WTC11 (cell line): ENCODE data around the gene MAMSTR. TPM values are rescaled to one million over a fixed set of nuclear protein-coding genes. Genes with fewer than 3 reads are reported as not detected.

Source experiments
- CBFB ChIP-seq: sonication (generic); formaldehyde crosslinking; IDR thresholded peaks from 2 replicates; pipeline ENCODE4 v1.8.1; 2022; ENCODE audit warnings: mild to moderate bottlenecking, low read depth, missing genetic modification reagents
- EMX1 ChIP-seq: fragments of 250-450 bp; sonication (Bioruptor Pico); IDR thresholded peaks from 2 replicates; pipeline ENCODE4 v1.8.0; 2021; ENCODE audit warnings: mild to moderate bottlenecking
- ETV6 ChIP-seq: sonication (generic); formaldehyde crosslinking; IDR thresholded peaks from 2 replicates; pipeline ENCODE4 v1.8.1; 2022; ENCODE audit warnings: mild to moderate bottlenecking, missing genetic modification reagents
- FOXK1 ChIP-seq: sonication (generic); formaldehyde crosslinking; IDR thresholded peaks from 2 replicates; pipeline ENCODE4 v1.8.0; 2022; ENCODE audit warnings: mild to moderate bottlenecking, moderate library complexity, missing genetic modification reagents
- FOXP1 ChIP-seq: sonication (generic); formaldehyde crosslinking; IDR thresholded peaks from 2 replicates; pipeline ENCODE4 v1.8.0; 2022; ENCODE audit warnings: missing genetic modification reagents, mild to moderate bottlenecking, moderate library complexity, borderline replicate concordance
- GABPB1 ChIP-seq: sonication (generic); formaldehyde crosslinking; IDR thresholded peaks from 2 replicates; pipeline ENCODE4 v1.8.1; 2023; ENCODE audit warnings: mild to moderate bottlenecking, missing genetic modification reagents
- GTF2I ChIP-seq: fragments of 250-450 bp; sonication (Bioruptor Pico); conservative IDR thresholded peaks from 2 replicates; pipeline ENCODE4 v1.4.0; 2021; ENCODE audit warnings: mild to moderate bottlenecking
- KAT7 ChIP-seq: sonication (generic); formaldehyde crosslinking; IDR thresholded peaks from 2 replicates; pipeline ENCODE4 v1.8.1; 2023; ENCODE audit warnings: missing genetic modification reagents, mild to moderate bottlenecking, borderline replicate concordance
- MXD4 ChIP-seq: fragments of 250-450 bp; sonication (Bioruptor Pico); IDR thresholded peaks from 2 replicates; pipeline ENCODE4 v1.8.0; 2021; ENCODE audit warnings: mild to moderate bottlenecking, moderate library complexity, borderline replicate concordance
- MYBL2 ChIP-seq: sonication (generic); formaldehyde crosslinking; IDR thresholded peaks from 2 replicates; pipeline ENCODE4 v1.8.1; 2023; ENCODE audit warnings: mild to moderate bottlenecking, moderate library complexity, missing genetic modification reagents
- NFE2L1 ChIP-seq: sonication (generic); formaldehyde crosslinking; IDR thresholded peaks from 2 replicates; pipeline ENCODE4 v1.8.1; 2023; ENCODE audit warnings: missing genetic modification reagents
- NFYB ChIP-seq: sonication (generic); formaldehyde crosslinking; conservative IDR thresholded peaks from 2 replicates; pipeline ENCODE4 v1.8.0; 2022; ENCODE audit warnings: low read depth, missing genetic modification reagents
- NR1H2 ChIP-seq: sonication (generic); formaldehyde crosslinking; IDR thresholded peaks from 2 replicates; pipeline ENCODE4 v1.9.0; 2021; ENCODE audit warnings: mild to moderate bottlenecking, moderate library complexity, missing genetic modification reagents
- RELA ChIP-seq: sonication (generic); formaldehyde crosslinking; IDR thresholded peaks from 2 replicates; pipeline ENCODE4 v1.8.1; 2022; ENCODE audit warnings: missing genetic modification reagents, mild to moderate bottlenecking, borderline replicate concordance
- SOX15 ChIP-seq: fragments of 250-450 bp; sonication (Bioruptor Pico); IDR thresholded peaks from 2 replicates; pipeline ENCODE4 v1.9.0; 2021; ENCODE audit warnings: mild to moderate bottlenecking
- TCF7 ChIP-seq: sonication (generic); formaldehyde crosslinking; IDR thresholded peaks from 2 replicates; pipeline ENCODE4 v1.8.0; 2022; ENCODE audit warnings: mild to moderate bottlenecking, low read depth, missing genetic modification reagents, moderate library complexity
- TEAD1 ChIP-seq: sonication (generic); formaldehyde crosslinking; IDR thresholded peaks from 2 replicates; pipeline ENCODE4 v1.8.0; 2022; ENCODE audit warnings: mild to moderate bottlenecking, missing genetic modification reagents
- TP53 ChIP-seq: sonication (generic); formaldehyde crosslinking; IDR thresholded peaks from 2 replicates; pipeline ENCODE4 v1.8.1; 2023; ENCODE audit warnings: mild to moderate bottlenecking, missing genetic modification reagents
- ZBTB21 ChIP-seq: sonication (generic); formaldehyde crosslinking; IDR thresholded peaks from 2 replicates; pipeline ENCODE4 v1.8.1; 2023; ENCODE audit warnings: mild to moderate bottlenecking, missing genetic modification reagents, borderline replicate concordance
- ZNF138 ChIP-seq: sonication (generic); formaldehyde crosslinking; conservative IDR thresholded peaks from 2 replicates; pipeline ENCODE4 v1.8.1; 2022; ENCODE audit warnings: mild to moderate bottlenecking, moderate library complexity, missing genetic modification reagents
- ZNF263 ChIP-seq: sonication (generic); formaldehyde crosslinking; IDR thresholded peaks from 2 replicates; pipeline ENCODE4 v1.8.1; 2022; ENCODE audit warnings: low read depth, mild to moderate bottlenecking, moderate library complexity, missing genetic modification reagents
- ZNF416 ChIP-seq: fragments of 250-450 bp; sonication (Bioruptor Pico); IDR thresholded peaks from 2 replicates; pipeline ENCODE4 v1.9.0; 2021; ENCODE audit warnings: mild to moderate bottlenecking, inconsistent platforms
- ZNF423 ChIP-seq: fragments of 250-450 bp; sonication (Bioruptor Pico); IDR thresholded peaks from 2 replicates; pipeline ENCODE4 v2.1.2; 2022; ENCODE audit warnings: mild to moderate bottlenecking, moderate library complexity
- ZNF671 ChIP-seq: fragments of 250-450 bp; sonication (Bioruptor Pico); IDR thresholded peaks from 2 replicates; pipeline ENCODE4 v1.8.0; 2021; ENCODE audit warnings: mild to moderate bottlenecking
- total RNA-seq: library from RNA; stranded (reverse); gene quantifications from 3 replicates; pipeline ENCODE4 v1.2.3, GENCODE V29; 2021
- TF ChIP-seq, protein P1 (sequence below): fragments of 250-450 bp; sonication (Bioruptor Pico); IDR thresholded peaks from 2 replicates; pipeline ENCODE4 v1.9.0; 2021; ENCODE audit warnings: moderate library complexity, mild to moderate bottlenecking, inconsistent platforms, borderline replicate concordance
- TF ChIP-seq, protein P2 (sequence below): sonication (generic); formaldehyde crosslinking; IDR thresholded peaks from 2 replicates; pipeline ENCODE4 v1.8.0; 2022; ENCODE audit warnings: missing genetic modification reagents
- TF ChIP-seq, protein P3 (sequence below): sonication (generic); formaldehyde crosslinking; IDR thresholded peaks from 2 replicates; pipeline ENCODE4 v1.8.1; 2023; ENCODE audit warnings: mild to moderate bottlenecking, missing genetic modification reagents
- TF ChIP-seq, protein P4 (sequence below): sonication (generic); formaldehyde crosslinking; IDR thresholded peaks from 2 replicates; pipeline ENCODE4 v1.8.1; 2023; ENCODE audit warnings: mild to moderate bottlenecking, missing genetic modification reagents, moderate library complexity
- TF ChIP-seq, protein P5 (sequence below): sonication (generic); formaldehyde crosslinking; IDR thresholded peaks from 2 replicates; pipeline ENCODE4 v1.8.0; 2022; ENCODE audit warnings: mild to moderate bottlenecking, missing genetic modification reagents
- TF ChIP-seq, protein P6 (sequence below): fragments of 200-600 bp; IDR thresholded peaks from 2 replicates; pipeline ENCODE4 v1.8.0; 2022; ENCODE audit warnings: antibody characterized with exemption
- TF ChIP-seq, protein P7 (sequence below): sonication (generic); formaldehyde crosslinking; IDR thresholded peaks from 2 replicates; pipeline ENCODE4 v1.8.1; 2023; ENCODE audit warnings: mild to moderate bottlenecking, moderate library complexity, missing genetic modification reagents

The MAMSTR gene
- total RNA-seq, 1 experiment from 2014 or later = 1.4 TPM

DNA sequence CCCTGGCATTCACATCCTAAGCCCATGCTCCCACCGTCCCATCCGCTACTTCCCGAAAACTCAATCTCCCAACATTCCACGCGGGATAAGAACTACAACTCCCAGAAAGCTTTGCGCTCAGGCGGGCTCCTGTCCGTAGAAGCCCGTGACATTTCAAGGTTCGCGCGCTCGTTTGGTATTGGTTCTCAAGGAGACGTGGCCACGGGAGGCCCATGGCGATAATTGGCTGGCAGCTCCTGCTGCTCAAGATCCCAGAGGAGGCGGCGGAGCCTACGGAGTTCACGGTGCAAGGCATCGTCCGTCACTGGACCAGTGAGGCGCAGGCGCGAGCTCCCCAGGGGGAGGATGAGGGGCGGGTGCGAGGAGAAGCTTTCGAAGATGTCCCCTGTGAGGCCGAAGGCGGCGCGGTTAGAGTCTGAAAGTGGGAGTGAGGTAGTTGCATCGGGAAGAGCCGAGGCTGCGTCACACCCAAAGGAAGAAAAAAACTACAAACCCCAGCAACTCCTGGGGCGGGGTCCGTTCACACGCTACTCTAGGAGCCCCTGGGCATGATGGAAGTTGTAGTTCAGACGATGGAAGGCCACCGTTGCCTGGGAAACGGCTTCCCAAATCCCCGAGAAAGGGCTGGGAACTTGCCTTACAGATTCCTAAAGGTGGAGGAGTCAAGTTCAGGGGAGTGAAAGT, 1.2 kb upstream of the MAMSTR start (continued):
- TF ChIP-seq ZNF416 (no peak), FOXP1 (no peak), KAT7 (CRISPR knock-in tag) (no peak), FOXK1 (CRISPR knock-in tag) (0 out of 2 replicates have a peak, but pooled peaks have one; percentile 23), ZNF423 (CRISPR knock-in tag) (no peak), NFE2L1 (CRISPR knock-in tag) (no peak), TEAD1 (CRISPR knock-in tag) (0 out of 2 replicates have a peak, but pooled peaks have one; percentile 37), MYBL2 (CRISPR knock-in tag) (no peak), NFYB (CRISPR knock-in tag) (peak; percentile 96), ZNF138 (CRISPR knock-in tag) (no peak), EMX1 (CRISPR knock-in tag) (no peak), GTF2I (no peak), GABPB1 (CRISPR knock-in tag) (peak; percentile 12; the same call in 1 of the 2 replicates), ETV6 (peak; percentile 26; the same call in 1 of the 2 replicates), TCF7 (CRISPR knock-in tag) (no peak), CBFB (CRISPR knock-in tag) (no peak), ZBTB21 (CRISPR knock-in tag) (no peak), ZNF671 (CRISPR knock-in tag) (no peak), MXD4 (CRISPR knock-in tag) (no peak), SOX15 (no peak), TP53 (CRISPR knock-in tag) (no peak), ZNF263 (CRISPR knock-in tag) (no peak), NR1H2 (CRISPR knock-in tag) (no peak), RELA (CRISPR knock-in tag) (no peak)
- TF ChIP-seq, protein P1, sequence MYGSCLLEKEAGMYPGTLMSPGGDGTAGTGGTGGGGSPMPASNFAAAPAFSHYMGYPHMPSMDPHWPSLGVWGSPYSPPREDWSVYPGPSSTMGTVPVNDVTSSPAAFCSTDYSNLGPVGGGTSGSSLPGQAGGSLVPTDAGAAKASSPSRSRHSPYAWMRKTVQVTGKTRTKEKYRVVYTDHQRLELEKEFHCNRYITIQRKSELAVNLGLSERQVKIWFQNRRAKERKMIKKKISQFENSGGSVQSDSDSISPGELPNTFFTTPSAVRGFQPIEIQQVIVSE (CRISPR knock-in tag) = no peak
- TF ChIP-seq, protein P2, sequence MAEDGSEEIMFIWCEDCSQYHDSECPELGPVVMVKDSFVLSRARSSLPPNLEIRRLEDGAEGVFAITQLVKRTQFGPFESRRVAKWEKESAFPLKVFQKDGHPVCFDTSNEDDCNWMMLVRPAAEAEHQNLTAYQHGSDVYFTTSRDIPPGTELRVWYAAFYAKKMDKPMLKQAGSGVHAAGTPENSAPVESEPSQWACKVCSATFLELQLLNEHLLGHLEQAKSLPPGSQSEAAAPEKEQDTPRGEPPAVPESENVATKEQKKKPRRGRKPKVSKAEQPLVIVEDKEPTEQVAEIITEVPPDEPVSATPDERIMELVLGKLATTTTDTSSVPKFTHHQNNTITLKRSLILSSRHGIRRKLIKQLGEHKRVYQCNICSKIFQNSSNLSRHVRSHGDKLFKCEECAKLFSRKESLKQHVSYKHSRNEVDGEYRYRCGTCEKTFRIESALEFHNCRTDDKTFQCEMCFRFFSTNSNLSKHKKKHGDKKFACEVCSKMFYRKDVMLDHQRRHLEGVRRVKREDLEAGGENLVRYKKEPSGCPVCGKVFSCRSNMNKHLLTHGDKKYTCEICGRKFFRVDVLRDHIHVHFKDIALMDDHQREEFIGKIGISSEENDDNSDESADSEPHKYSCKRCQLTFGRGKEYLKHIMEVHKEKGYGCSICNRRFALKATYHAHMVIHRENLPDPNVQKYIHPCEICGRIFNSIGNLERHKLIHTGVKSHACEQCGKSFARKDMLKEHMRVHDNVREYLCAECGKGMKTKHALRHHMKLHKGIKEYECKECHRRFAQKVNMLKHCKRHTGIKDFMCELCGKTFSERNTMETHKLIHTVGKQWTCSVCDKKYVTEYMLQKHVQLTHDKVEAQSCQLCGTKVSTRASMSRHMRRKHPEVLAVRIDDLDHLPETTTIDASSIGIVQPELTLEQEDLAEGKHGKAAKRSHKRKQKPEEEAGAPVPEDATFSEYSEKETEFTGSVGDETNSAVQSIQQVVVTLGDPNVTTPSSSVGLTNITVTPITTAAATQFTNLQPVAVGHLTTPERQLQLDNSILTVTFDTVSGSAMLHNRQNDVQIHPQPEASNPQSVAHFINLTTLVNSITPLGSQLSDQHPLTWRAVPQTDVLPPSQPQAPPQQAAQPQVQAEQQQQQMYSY = no peak
- TF ChIP-seq, protein P3, sequence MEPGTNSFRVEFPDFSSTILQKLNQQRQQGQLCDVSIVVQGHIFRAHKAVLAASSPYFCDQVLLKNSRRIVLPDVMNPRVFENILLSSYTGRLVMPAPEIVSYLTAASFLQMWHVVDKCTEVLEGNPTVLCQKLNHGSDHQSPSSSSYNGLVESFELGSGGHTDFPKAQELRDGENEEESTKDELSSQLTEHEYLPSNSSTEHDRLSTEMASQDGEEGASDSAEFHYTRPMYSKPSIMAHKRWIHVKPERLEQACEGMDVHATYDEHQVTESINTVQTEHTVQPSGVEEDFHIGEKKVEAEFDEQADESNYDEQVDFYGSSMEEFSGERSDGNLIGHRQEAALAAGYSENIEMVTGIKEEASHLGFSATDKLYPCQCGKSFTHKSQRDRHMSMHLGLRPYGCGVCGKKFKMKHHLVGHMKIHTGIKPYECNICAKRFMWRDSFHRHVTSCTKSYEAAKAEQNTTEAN (CRISPR knock-in tag) = no peak
- TF ChIP-seq, protein P4, sequence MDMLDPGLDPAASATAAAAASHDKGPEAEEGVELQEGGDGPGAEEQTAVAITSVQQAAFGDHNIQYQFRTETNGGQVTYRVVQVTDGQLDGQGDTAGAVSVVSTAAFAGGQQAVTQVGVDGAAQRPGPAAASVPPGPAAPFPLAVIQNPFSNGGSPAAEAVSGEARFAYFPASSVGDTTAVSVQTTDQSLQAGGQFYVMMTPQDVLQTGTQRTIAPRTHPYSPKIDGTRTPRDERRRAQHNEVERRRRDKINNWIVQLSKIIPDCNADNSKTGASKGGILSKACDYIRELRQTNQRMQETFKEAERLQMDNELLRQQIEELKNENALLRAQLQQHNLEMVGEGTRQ (CRISPR knock-in tag) = peak; percentile 54; the same call in 1 of the 2 replicates
- TF ChIP-seq, protein P5, sequence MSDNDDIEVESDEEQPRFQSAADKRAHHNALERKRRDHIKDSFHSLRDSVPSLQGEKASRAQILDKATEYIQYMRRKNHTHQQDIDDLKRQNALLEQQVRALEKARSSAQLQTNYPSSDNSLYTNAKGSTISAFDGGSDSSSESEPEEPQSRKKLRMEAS = no peak
- TF ChIP-seq, protein P6, sequence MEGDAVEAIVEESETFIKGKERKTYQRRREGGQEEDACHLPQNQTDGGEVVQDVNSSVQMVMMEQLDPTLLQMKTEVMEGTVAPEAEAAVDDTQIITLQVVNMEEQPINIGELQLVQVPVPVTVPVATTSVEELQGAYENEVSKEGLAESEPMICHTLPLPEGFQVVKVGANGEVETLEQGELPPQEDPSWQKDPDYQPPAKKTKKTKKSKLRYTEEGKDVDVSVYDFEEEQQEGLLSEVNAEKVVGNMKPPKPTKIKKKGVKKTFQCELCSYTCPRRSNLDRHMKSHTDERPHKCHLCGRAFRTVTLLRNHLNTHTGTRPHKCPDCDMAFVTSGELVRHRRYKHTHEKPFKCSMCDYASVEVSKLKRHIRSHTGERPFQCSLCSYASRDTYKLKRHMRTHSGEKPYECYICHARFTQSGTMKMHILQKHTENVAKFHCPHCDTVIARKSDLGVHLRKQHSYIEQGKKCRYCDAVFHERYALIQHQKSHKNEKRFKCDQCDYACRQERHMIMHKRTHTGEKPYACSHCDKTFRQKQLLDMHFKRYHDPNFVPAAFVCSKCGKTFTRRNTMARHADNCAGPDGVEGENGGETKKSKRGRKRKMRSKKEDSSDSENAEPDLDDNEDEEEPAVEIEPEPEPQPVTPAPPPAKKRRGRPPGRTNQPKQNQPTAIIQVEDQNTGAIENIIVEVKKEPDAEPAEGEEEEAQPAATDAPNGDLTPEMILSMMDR = no peak
- TF ChIP-seq, protein P7, sequence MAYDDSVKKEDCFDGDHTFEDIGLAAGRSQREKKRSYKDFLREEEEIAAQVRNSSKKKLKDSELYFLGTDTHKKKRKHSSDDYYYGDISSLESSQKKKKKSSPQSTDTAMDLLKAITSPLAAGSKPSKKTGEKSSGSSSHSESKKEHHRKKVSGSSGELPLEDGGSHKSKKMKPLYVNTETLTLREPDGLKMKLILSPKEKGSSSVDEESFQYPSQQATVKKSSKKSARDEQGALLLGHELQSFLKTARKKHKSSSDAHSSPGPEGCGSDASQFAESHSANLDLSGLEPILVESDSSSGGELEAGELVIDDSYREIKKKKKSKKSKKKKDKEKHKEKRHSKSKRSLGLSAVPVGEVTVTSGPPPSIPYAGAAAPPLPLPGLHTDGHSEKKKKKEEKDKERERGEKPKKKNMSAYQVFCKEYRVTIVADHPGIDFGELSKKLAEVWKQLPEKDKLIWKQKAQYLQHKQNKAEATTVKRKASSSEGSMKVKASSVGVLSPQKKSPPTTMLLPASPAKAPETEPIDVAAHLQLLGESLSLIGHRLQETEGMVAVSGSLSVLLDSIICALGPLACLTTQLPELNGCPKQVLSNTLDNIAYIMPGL = no peak
